ENCODE results near the gene FAM149B1. TPM values are rescaled to one million over a fixed set of nuclear protein-coding genes. Genes with fewer than 3 reads are reported as not detected.

Gene FAM149B1
- total and polyA plus RNA-seq, 2 of the 13 experiments (the other 11 are each of a cell fraction or from before 2014, with no cell fraction given), result 9.3 to 16.8 TPM

- POLR2A ChIA-PET, result interaction anchor here (1.5 kb wide), 1 partner anchor 12 kb away, joined by 5 read pairs; the partner anchor contains the start of gene DNAJC9
- H3K9ac ChIP-seq (ENCODE audit: insufficient read depth, low read depth, low read length), result no peak overlapping the region
- intact Hi-C loops (cut with micrococcal nuclease; ENCODE audit: unreplicated experiment) (no loop called here), in situ Hi-C loops (cut with HindIII; ENCODE audit: extremely low pct_ligation_motif_present, low pct_unique_long_range_greater_than_20kb) (no loop called here)
- no peaks in the 10 kb centered on the region for H3K79me2 ChIP-seq (ENCODE audit: insufficient read depth, low read length)
- ATAC-seq, result no peak
- no peak overlapping the region for H3K27ac ChIP-seq (ENCODE audit: extremely low read length, insufficient read depth, low read length)
- no peak overlapping the region for H2AFZ ChIP-seq (ENCODE audit: low read length)
- H3K36me3 ChIP-seq (replicated peaks in 1 of 2; ENCODE audit: control insufficient read depth in 1 of 2, insufficient read depth in 2 of 2, low read length in 2 of 2), result peaks cover 1 to 18% of the 10 kb centered on the region in 2 experiments; a peak in 4 of 5 replicates
- BruUV-seq (replicated peaks), result no TSS peak
- H4K20me1 ChIP-seq (ENCODE audit: insufficient read depth, low read length), result no peaks in the 10 kb centered on the region
- H3K27me3 ChIP-seq (ENCODE audit: control insufficient read depth in 1 of 2, insufficient read depth in 2 of 2, low read length in 2 of 2), result no peaks in the 10 kb centered on the region
- no peak for TF ChIP-seq ZNF329 (CRISPR knock-in tag; IDR thresholded peaks at IDR 0.05; ENCODE audit: low read depth)
- TF ChIP-seq ZNF451 (CRISPR knock-in tag; IDR thresholded peaks at IDR 0.05), result no peak
- TF ChIP-seq, protein P1, sequence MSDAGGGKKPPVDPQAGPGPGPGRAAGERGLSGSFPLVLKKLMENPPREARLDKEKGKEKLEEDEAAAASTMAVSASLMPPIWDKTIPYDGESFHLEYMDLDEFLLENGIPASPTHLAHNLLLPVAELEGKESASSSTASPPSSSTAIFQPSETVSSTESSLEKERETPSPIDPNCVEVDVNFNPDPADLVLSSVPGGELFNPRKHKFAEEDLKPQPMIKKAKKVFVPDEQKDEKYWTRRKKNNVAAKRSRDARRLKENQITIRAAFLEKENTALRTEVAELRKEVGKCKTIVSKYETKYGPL (CRISPR knock-in tag; IDR thresholded peaks at IDR 0.05), result no peak
- TF ChIP-seq KMT2A (CRISPR knock-in tag; IDR thresholded peaks at IDR 0.05), result no peak
- TF ChIP-seq WIZ (CRISPR knock-in tag; IDR thresholded peaks at IDR 0.05), result no peak
- TF ChIP-seq ZNF607 (CRISPR knock-in tag; IDR thresholded peaks at IDR 0.05; ENCODE audit: borderline replicate concordance), result no peak
- TF ChIP-seq TARDBP (CRISPR knock-in tag; IDR thresholded peaks at IDR 0.05), result no peak
- no peak for TF ChIP-seq U2AF2 (IDR thresholded peaks at IDR 0.05; ENCODE audit: low read depth, low read length)
- H3K4me3 ChIP-seq (replicated peaks in 1 of 3; ENCODE audit: insufficient read depth in 1 of 3, low read depth in 2 of 3, low read length in 3 of 3), result no peak overlapping the region
- CTCF ChIA-PET (ENCODE audit: low intra/inter-chr PET ratio, low total read pairs), result no interaction called here
- no peaks in the 10 kb centered on the region for H3K9me3 ChIP-seq (ENCODE audit: low read length)
- H3K4me2 ChIP-seq (ENCODE audit: low read depth, low read length), result no peak overlapping the region
- no peak for FAIRE-seq
- no peak for DNase-seq (ENCODE audit: low spot score)
- no peaks in the 10 kb centered on the region for H3K4me1 ChIP-seq (ENCODE audit: insufficient read depth, low read length)
- 97% methylated on average over 7 of the region's 7 CpGs for WGBS (ENCODE audit: low lambda C conversion rate)
Measured at GRCh38 chr10:73234695-73235094, 66.8 kb downstream of the FAM149B1 start.

DNA sequence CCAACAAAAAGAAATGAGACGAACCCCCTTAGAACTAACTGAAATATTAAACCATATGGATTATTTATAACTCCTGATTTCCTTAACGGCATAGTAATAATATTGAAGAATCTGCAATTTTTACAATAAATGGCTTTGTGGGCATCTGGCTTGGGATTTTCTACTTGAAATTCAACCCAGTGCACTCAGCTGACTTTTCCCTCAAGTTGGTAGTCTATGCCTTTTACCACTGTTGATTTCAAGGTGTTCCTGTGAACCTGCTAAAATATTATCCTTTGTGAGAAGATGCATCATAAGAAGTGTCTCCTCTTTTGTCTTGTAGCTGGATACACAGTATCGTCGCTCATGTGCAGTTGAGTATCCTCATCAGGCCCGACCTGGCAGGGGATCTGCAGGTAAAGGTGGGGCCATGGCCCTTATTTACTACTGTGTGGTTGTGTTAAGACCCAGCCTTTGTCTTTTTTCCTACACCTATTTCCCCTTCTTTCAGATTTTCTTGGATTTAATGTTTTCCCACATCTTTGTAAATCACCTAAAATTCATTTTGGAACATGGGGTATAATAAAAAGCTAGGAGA is 71.2 kb downstream of the FAM149B1 start:
- no peak for DNase-seq (ENCODE audit: low spot score)
- Histone ChIP-seq H3K4me2 (ENCODE audit: low read depth, low read length) (no peak overlapping the region), H3K4me1 (ENCODE audit: insufficient read depth, low read length) (peaks cover 3% of the 10 kb centered on the region), H2AFZ (ENCODE audit: low read length) (no peak overlapping the region), H3K27ac (ENCODE audit: extremely low read length, insufficient read depth, low read length) (no peak overlapping the region), H3K9me3 (ENCODE audit: low read length) (no peaks in the 10 kb centered on the region), H3K79me2 (ENCODE audit: insufficient read depth, low read length) (peaks cover 2% of the 10 kb centered on the region), H3K27me3 (ENCODE audit: control insufficient read depth in 1 of 2, insufficient read depth in 2 of 2, low read length in 2 of 2) (no peaks in the 10 kb centered on the region), H4K20me1 (ENCODE audit: insufficient read depth, low read length) (no peaks in the 10 kb centered on the region), H3K36me3 (replicated peaks in 1 of 2; ENCODE audit: control insufficient read depth in 1 of 2, insufficient read depth in 2 of 2, low read length in 2 of 2) (peaks cover 2 to 31% of the 10 kb centered on the region in 2 experiments), H3K9ac (ENCODE audit: insufficient read depth, low read depth, low read length) (no peak overlapping the region), H3K4me3 (replicated peaks in 1 of 3; ENCODE audit: insufficient read depth in 1 of 3, low read depth in 2 of 3, low read length in 3 of 3) (no peak overlapping the region)
- POLR2A ChIA-PET, result interaction anchor here (4.1 kb wide), 1 partner anchor 8 kb away, joined by 18 read pairs; the partner anchor contains the start of gene DNAJC9
- TF ChIP-seq ZFP36L2 (CRISPR knock-in tag; IDR thresholded peaks at IDR 0.05), result no peak
- TF ChIP-seq EED (CRISPR knock-in tag; IDR thresholded peaks at IDR 0.05), result no peak
- TF ChIP-seq, protein P2, sequence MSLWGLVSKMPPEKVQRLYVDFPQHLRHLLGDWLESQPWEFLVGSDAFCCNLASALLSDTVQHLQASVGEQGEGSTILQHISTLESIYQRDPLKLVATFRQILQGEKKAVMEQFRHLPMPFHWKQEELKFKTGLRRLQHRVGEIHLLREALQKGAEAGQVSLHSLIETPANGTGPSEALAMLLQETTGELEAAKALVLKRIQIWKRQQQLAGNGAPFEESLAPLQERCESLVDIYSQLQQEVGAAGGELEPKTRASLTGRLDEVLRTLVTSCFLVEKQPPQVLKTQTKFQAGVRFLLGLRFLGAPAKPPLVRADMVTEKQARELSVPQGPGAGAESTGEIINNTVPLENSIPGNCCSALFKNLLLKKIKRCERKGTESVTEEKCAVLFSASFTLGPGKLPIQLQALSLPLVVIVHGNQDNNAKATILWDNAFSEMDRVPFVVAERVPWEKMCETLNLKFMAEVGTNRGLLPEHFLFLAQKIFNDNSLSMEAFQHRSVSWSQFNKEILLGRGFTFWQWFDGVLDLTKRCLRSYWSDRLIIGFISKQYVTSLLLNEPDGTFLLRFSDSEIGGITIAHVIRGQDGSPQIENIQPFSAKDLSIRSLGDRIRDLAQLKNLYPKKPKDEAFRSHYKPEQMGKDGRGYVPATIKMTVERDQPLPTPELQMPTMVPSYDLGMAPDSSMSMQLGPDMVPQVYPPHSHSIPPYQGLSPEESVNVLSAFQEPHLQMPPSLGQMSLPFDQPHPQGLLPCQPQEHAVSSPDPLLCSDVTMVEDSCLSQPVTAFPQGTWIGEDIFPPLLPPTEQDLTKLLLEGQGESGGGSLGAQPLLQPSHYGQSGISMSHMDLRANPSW (CRISPR knock-in tag; IDR thresholded peaks at IDR 0.05; ENCODE audit: borderline replicate concordance), result no peak
- no TSS peak for BruUV-seq (replicated peaks)
- no peak for FAIRE-seq
- no peak for ATAC-seq
- intact Hi-C loops (cut with micrococcal nuclease; ENCODE audit: unreplicated experiment) (no loop called here), in situ Hi-C loops (cut with HindIII; ENCODE audit: extremely low pct_ligation_motif_present, low pct_unique_long_range_greater_than_20kb) (no loop called here)
- CTCF ChIA-PET (ENCODE audit: low intra/inter-chr PET ratio, low total read pairs), result no interaction called here
- 97% methylated on average over 5 of the region's 5 CpGs for WGBS (ENCODE audit: low lambda C conversion rate)

All from HepG2 (cell line).